ENCODE results near the gene SLC6A16.
"Not testable (repeated sequence)": the region's sequence is repeated elsewhere in the genome, so short reads cannot be mapped to it uniquely, and the experiment has no call there.

SLC6A16 gene

GRCh38 chr19:49328741-49329140 lies 3.8 kb upstream of the SLC6A16 start:
- no peak for DNase-seq

DNA sequence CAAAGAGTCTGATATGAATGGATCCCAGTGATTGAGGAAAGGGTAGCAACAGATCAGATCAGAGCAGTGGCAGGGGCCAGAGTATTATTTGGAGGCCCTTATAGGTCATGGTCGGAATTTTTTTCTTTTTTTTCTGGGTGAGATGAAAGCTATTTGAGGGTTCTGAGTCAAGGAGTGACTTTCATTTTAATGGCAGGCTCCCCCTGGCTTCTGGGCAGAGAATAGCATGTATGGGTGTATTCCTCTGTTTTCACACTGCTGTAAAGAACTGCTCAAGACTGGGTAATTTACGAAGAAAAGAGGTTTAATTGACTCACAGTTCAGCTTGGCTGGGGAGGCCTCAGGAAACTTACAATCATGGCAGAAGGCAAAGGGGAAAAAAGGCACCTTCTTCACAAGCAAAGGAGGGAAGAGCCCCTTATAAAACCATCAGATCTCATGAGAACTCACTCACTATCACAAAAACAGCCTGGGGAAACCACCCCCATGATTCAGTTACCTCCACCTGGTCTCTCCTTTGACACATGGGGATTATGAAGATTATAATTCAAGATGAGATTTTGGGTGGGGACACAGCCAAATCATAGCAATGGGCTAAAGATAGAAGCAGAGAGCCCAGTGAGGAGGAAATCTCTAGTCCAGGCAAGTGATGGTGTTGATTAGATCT lies 3.0 kb upstream of the SLC6A16 start:
- peak; percentile 41 for DNase-seq

GRCh38 chr19:49326165-49326704 lies 1.2 kb upstream of the SLC6A16 start:
- DNase-seq = no peak

DNA sequence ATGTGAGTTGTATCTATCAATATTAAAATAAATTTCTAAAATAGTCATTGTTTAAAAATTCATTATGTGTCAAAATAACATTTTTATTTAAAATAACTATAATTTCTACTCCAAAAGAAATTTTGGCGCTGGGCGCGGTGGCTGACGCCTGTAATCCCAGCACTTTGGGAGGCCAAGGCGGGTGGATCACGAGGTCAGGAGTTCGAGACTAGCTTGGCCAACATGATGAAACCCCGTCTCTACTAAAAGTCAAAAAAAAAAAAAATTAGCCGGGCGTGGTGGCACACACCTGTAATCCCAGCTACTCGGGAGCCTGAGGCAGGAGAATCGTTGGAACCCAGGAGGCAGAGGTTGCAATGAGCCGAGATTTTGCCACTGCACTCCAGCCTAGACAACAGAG lies 765 bp upstream of the SLC6A16 start:
- not testable (repeated sequence) for DNase-seq

DNA sequence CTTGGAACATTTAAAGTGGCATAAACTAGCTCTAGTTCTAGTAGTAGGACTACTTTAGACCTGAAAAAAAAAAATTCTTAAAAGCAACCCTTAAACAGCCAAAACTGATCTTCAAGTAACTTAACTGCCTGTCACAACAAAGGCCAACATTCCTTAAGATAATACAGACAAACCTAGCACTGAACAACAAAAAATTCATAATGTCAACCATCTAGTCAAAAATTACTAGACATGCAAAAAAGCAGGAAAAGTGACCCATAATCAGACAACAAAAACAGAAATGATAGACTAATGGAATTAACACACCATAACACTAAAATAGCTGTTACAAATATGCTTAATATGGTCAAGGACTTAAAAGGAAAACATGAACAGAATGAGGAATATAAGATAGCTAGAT lies 6.7 kb downstream of the SLC6A16 start:
- no peak for DNase-seq

DNA sequence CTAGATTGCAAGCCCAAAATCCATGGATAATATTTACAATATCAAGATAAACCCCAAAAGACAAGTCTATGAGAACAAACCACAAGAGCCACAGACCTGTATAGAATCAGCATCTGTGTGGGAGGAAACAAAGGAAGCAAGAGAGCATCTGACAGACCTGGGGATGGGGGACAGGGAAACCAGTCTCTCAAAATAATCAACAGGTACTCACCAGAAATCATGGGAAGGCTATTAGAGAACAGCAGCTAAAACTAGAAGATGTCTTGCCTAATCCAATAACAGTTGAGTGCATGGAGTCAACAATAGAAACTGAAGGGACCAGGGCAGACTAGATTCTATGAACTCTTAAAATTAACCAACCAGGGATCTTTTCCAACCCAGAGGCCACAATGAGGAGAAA lies 8.7 kb downstream of the SLC6A16 start:
- no peak for DNase-seq

DNA sequence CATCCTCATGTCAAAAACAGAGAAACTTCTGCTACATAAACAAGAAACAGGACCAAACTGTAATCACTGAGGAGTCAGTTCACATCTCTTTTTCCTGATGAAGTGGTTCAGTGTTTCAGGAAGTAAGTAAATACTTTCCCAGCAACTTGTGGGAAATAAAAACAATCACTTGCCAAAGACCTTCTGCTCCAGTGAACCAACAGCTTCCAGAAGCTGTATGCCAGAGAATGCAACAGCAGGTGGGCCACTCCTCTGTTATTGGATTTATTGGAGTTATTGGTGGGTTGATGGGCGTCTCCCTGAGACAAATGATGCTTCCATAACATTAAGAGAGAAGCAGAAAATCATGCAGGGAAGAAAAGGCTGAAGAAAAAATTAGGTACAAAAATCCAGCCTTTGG lies 9.9 kb downstream of the SLC6A16 start:
- DNase-seq = no peak

- DNase-seq = no peak
Observed at GRCh38 chr19:49309087-49309486, 15.9 kb downstream of the SLC6A16 start.

GRCh38 chr19:49306734-49307133 lies 18.3 kb downstream of the SLC6A16 start:
- not testable (repeated sequence) for DNase-seq

GRCh38 chr19:49301866-49302252 lies 23.1 kb downstream of the SLC6A16 start:
- no peak for DNase-seq

GRCh38 chr19:49301165-49301865 lies 23.7 kb downstream of the SLC6A16 start:
- peak; percentile 81 for DNase-seq

DNA sequence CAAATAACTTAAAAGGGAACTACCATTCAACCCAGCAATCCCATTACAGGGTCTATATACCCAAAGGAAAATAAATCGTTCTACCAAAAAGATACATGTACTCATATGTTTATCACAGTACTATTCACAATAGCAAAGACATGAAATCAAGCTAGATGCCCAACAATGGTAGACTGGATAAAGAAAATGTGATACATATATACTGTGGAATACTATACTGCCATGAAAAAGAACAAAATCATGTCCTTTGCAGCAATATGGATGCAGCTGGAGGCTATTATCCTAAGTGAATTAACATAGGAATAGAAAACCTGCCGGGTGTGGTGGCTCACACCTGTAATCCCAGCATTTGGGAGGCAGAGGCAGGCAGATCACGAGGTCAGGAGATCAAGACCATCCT lies 26.3 kb downstream of the SLC6A16 start:
- not testable (repeated sequence) for DNase-seq

GRCh38 chr19:49297403-49297802 lies 27.6 kb downstream of the SLC6A16 start:
- DNase-seq = no peak

DNA sequence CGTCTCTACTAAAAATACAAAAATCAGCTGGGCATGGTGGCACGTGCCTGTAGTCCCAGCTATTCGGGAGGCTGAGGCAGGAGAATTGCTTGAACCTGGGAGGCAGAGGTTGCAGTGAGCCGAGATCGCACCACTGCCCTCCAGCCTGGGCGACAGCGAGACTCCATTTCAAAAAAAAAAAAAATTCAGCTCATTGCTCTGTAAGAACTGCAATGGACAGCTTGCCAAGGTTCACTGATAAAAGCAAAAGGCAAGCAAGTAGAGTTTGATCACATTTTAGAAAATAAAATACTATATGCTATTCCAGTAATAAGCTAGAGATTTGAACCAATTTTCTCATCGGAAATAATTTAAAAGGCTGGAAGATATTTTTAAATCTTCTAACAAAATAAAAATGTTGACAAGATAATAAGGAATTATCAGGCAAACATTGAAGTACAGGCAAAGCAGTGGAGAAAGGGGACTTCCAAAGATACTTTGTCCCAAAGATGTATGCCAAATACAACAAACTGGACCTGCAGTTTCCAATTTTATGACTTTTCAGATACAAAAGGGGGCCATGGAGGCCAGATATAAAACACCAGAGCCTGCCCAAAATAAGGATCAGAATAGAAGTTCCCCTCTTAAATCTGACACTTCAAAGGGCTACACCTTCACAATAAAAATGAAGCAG lies 29.6 kb downstream of the SLC6A16 start:
- DNase-seq = no peak

GRCh38 chr19:49294401-49294800 lies 30.6 kb downstream of the SLC6A16 start:
- DNase-seq = no peak

GRCh38 chr19:49290517-49290916 lies 34.5 kb downstream of the SLC6A16 start:
- DNase-seq = no peak

GRCh38 chr19:49289286-49289685 lies 35.7 kb downstream of the SLC6A16 start:
- DNase-seq = not testable (repeated sequence)

DNA sequence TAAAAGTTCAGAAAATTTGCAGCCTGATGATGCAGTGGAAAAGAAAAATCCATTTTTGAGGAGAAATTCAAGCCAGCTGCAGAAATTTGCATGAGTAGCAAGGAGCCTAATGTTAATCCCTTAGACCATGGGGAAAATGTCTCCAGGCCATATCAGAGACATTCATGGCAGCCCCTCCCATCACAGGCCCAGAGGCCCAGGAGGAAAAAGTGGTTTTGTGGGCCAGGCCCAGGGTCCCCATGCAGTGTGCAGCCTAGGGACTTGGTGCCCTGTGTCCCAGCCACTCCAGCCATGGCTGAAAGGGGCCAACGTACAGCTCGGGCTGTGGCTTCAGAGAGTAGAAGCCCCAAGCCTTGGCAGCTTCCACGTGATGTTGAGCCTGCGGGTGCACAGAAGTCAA lies 36.8 kb downstream of the SLC6A16 start:
- DNase-seq = not testable (repeated sequence)

GRCh38 chr19:49287141-49287770 lies 37.7 kb downstream of the SLC6A16 start:
- DNase-seq = no peak

DNA sequence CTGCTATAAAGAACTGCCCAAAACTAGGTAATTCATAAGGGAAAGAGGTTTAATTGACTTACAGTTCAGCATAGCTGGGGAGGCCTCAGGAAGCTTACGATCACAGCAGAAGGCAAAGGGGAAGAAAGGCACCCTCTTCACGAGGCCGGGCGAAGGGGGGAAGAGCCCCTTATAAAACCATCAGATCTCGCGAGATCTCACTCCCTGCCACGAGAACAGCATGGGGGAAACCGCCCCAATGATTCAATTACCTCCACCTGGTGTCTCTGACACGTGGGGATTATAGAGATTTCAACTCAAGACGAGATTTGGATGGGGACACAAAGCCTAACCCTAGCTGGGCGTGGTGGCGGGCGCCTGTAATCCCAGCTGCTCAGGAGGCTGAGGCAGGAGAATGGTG lies 42.8 kb downstream of the SLC6A16 start:
- DNase-seq = no peak

DNA sequence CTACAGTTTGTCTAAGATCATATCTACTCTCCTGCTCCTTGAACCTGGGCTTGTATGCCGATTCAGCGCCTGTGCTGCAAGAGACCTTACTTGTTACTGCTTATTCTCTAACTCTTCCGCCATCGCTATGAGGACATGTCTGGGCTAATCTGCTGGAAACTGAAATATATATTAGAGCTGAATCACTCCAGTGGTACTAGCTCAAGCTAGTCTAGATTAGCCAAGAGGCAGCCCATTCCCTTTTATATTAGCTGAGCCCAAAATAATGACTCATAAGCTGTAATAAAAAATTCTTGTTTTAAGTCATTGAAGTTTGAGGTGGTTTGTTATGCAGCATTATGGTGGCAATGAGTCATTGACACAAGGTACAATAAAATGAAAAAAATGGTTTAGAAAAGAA lies 52.8 kb downstream of the SLC6A16 start:
- DNase-seq = no peak

DNA sequence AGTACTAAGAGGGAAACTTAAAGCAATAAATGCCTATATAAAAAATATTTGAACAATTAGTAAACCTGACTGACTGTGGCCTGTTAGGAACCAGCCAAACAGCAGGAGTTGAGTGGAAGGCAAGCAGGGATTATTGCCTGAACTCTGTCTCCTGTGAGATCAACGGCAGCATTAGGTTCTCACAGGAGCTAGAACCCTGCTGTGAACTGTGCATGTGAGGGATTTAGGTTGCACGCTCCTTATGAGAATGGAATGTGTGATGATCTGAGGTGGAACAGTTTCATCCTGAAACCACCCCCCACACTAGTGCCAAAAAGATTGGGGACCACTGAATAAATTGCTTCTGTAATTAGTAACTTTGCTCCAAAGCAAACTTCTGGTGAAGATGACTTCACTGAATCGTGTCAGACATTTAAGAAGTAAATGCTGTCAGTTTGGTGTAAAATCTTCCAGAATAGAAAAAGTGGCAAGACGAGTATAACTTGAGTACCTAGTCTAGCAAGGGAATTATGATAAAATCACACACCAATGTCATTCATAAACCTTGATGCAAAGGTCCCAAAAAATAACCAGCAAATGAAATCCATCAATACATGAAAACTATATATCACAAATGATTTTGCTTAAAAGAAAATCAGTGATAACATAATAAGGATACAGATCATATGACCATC lies 53.8 kb downstream of the SLC6A16 start:
- DNase-seq = no peak

DNA sequence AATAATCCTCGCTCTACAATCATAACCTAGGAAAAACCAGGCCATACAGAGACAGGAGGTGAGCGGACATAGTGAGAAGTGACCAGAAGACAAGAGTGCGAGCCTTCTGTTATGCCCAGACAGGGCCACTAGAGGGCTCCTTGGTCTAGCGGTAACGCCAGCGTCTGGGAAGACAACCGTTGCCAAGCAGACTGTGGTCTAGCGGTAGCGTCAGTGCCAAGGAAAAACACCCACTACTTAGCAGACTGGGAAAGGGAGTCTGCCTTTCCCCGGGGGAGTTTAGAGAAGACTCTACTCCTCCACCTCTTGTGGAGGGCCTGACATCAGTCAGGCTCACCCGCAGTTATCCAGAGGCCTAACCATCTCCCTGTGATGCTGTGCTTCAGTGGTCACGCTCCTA lies 58.6 kb downstream of the SLC6A16 start:
- peak; percentile 40 for DNase-seq
